Parathyroid adenoma (tissue), 2 donors: ENCODE measurements around the gene CPO.

ENCODE experiments used
- H2AFZ ChIP-seq: fragments of 300-600 bp; sonication (generic); one replicate; pipeline ENCODE4 v1.7.0; 2017; ENCODE audit warnings: antibody characterized with exemption, mild to moderate bottlenecking
- H3K27ac ChIP-seq: fragments of 300-600 bp; sonication (generic); one replicate; pipeline ENCODE4 v1.7.0; 2017
- H3K27me3 ChIP-seq: fragments of 300-600 bp; sonication (generic); one replicate; pipeline ENCODE4 v1.7.0; 2017; ENCODE audit warnings: low read length; ENCODE audit not compliant: control insufficient read depth, insufficient read depth
- H3K36me3 ChIP-seq: fragments of 300-600 bp; sonication (generic); one replicate; pipeline ENCODE4 v1.7.0; 2017; ENCODE audit warnings: low read length; ENCODE audit not compliant: control insufficient read depth, insufficient read depth
- H3K4me1 ChIP-seq: fragments of 300-600 bp; sonication (generic); one replicate; pipeline ENCODE4 v1.7.0; 2017; ENCODE audit warnings: control low read depth
- H3K4me2 ChIP-seq: fragments of 300-600 bp; sonication (generic); one replicate; pipeline ENCODE4 v1.7.0; 2017; ENCODE audit warnings: low read length
- H3K4me3 ChIP-seq: fragments of 300-600 bp; sonication (generic); one replicate; pipeline ENCODE4 v1.7.0; 2017; ENCODE audit warnings: low read depth, low read length
- H3K79me2 ChIP-seq: fragments of 300-600 bp; sonication (generic); one replicate; pipeline ENCODE4 v1.7.0; 2017; ENCODE audit warnings: control low read depth
- H3K9ac ChIP-seq: fragments of 300-600 bp; sonication (generic); one replicate; pipeline ENCODE4 v1.7.0; 2017; ENCODE audit warnings: mild to moderate bottlenecking
- H3K9me3 ChIP-seq: fragments of 300-600 bp; sonication (generic); one replicate; pipeline ENCODE4 v1.7.0; 2017; ENCODE audit warnings: low read length; ENCODE audit not compliant: control insufficient read depth
- TF ChIP-seq, protein P1 (sequence below): fragments of 300-600 bp; sonication (generic); IDR thresholded peaks from one replicate; pipeline ENCODE4 v1.7.0; 2017; ENCODE audit warnings: antibody characterized with exemption, mild to moderate bottlenecking
- donor health status: primary hyperparathyroidism.

Gene CPO

DNA sequence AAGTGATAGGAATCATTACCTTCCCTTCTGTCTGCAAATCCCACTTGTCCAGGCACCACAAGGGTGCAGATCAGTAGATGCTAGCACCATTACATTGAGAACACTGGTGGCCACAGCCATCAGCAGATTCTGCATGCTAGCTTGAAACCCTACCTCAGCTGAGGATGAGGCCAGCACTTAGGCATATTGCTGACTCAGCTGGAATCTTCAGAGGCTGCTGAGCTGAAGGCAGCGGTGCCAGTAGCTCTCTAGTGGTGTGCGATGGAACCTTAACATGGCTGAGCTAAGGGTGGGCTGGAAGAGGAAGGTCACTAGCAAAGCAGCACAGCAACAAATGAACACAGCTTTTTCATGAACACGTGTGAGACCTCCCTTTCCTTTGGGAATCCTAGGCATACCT, 19.0 kb upstream of the CPO start:
- H3K9me3 ChIP-seq = no peaks in the 10 kb centered on the region
- TF ChIP-seq, protein P1, sequence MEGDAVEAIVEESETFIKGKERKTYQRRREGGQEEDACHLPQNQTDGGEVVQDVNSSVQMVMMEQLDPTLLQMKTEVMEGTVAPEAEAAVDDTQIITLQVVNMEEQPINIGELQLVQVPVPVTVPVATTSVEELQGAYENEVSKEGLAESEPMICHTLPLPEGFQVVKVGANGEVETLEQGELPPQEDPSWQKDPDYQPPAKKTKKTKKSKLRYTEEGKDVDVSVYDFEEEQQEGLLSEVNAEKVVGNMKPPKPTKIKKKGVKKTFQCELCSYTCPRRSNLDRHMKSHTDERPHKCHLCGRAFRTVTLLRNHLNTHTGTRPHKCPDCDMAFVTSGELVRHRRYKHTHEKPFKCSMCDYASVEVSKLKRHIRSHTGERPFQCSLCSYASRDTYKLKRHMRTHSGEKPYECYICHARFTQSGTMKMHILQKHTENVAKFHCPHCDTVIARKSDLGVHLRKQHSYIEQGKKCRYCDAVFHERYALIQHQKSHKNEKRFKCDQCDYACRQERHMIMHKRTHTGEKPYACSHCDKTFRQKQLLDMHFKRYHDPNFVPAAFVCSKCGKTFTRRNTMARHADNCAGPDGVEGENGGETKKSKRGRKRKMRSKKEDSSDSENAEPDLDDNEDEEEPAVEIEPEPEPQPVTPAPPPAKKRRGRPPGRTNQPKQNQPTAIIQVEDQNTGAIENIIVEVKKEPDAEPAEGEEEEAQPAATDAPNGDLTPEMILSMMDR = no peak
- no peak overlapping the region for H3K4me2 ChIP-seq
- no peaks in the 10 kb centered on the region for H3K4me1 ChIP-seq
- H3K27ac ChIP-seq = no peak overlapping the region
- no peak overlapping the region for H3K4me3 ChIP-seq
- no peak overlapping the region for H2AFZ ChIP-seq
- H3K27me3 ChIP-seq = no peaks in the 10 kb centered on the region
- no peak overlapping the region for H3K9ac ChIP-seq
- H3K36me3 ChIP-seq = no peaks in the 10 kb centered on the region
- H3K79me2 ChIP-seq = no peaks in the 10 kb centered on the region

DNA sequence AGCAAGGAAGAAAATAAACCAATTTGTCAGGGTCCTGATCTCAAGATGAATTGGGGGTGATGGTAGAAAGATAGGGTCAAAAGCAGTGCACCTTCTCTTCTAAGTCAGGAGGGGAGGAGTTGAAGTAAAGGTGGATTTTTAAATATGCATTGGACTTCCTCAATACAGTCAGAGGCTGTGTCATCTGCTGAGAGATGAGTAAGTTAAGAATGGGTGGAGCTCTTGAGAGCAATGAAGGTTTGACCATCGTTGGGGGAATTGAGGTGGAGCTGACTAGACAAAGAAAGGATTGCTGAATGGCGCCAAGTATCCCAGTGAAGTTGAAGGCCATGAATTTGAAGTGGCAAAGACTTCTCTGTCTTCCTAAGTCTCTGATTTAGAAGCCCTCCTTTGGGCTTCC, 18.4 kb upstream of the CPO start:
- no peaks in the 10 kb centered on the region for H3K4me1 ChIP-seq
- TF ChIP-seq, protein P1 = no peak
- no peak overlapping the region for H3K4me3 ChIP-seq
- H3K9me3 ChIP-seq = no peaks in the 10 kb centered on the region
- no peaks in the 10 kb centered on the region for H3K36me3 ChIP-seq
- no peaks in the 10 kb centered on the region for H3K79me2 ChIP-seq
- no peak overlapping the region for H3K27ac ChIP-seq
- no peak overlapping the region for H3K9ac ChIP-seq
- no peak overlapping the region for H2AFZ ChIP-seq
- no peak overlapping the region for H3K4me2 ChIP-seq
- H3K27me3 ChIP-seq = no peaks in the 10 kb centered on the region

DNA sequence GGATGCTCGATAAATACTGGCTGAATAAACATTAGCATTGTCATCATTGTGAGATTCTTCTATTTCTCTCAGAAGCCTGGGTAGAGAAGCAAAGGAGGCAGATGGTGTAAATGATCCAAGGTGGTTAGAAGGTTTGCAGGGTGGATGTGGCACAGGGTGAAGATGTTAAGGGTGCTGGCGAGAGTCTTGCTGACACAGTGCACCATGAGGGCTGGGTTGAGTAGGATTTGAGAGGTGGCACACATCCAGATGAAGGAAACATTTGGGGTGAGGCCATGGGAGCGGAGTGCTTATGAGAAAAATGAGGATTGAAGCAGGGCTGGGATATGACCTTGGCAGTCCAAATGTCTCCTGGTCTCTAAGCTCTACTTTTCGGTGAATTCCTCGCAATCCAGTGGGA, 17.8 kb upstream of the CPO start:
- Histone ChIP-seq H3K4me2 (no peak overlapping the region), H2AFZ (no peak overlapping the region), H3K36me3 (no peaks in the 10 kb centered on the region), H3K4me3 (no peak overlapping the region), H3K9me3 (no peaks in the 10 kb centered on the region), H3K9ac (no peak overlapping the region), H3K27ac (no peak overlapping the region), H3K27me3 (no peaks in the 10 kb centered on the region), H3K4me1 (no peaks in the 10 kb centered on the region), H3K79me2 (no peaks in the 10 kb centered on the region)
- TF ChIP-seq, protein P1 = no peak

DNA sequence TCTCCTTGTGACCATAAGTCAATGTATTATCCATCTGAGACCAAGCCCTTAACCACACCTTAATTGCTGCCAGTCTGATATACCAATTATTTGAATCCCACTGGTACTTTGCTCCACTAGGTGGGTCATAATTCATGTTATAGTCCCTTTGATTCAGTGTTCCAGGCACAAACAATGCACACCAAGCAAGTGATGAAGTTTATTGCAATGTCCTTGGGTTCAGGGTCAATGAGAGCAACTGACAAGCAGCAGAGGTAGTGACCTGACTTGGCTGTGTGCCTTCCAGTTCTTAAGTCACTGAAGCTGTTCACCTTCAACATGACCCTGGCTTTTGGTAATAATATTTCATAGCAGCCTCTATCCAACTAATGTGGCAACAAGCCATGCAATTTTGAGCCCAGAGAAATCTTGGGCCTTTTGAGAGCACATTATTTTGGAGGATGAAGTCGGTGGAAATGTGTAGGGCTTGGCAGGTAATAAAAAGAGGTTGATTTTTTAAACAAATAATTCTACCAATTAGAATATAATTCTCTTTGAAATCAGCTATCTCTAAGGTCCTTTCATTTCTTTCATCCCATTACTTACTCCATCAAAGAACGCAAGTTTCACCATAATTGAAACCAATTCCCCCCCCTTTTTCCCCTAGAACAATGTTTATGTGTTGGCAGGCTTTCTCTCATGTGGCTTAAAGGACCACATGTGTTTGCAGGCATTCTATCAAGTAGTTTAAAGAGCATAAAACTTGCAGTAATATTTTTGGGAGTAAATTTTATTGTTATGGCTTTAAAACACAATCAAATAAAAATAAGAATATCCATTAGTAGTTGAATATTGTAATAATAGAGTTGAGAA, 3.1 kb upstream of the CPO start:
- TF ChIP-seq, protein P1 = no peak
- Histone ChIP-seq H2AFZ (no peak overlapping the region), H3K36me3 (no peaks in the 10 kb centered on the region), H3K4me3 (no peak overlapping the region), H3K27ac (no peak overlapping the region), H3K4me1 (peaks cover 3% of the 10 kb centered on the region), H3K79me2 (no peaks in the 10 kb centered on the region), H3K4me2 (no peak overlapping the region), H3K9ac (no peak overlapping the region), H3K9me3 (no peaks in the 10 kb centered on the region), H3K27me3 (no peaks in the 10 kb centered on the region)

DNA sequence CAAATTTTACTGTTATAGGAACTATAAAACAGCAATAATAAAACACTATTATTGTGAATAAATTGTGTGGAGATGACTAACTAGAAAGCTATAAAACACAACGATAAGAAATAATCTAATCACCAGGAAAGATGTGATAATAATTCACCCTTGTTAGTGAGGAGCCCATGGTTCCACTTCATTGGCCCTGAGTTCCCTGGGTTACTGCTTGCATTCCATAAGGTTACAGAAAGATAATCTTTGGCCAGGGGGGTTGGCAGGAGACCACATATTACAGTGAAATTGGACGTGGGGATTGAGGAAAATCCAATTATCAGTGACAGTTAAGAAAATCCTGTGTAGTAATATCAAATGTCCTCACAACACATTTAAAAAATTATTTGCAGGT, 2.5 kb upstream of the CPO start:
- H2AFZ ChIP-seq = no peak overlapping the region
- peaks cover 3% of the 10 kb centered on the region for H3K4me1 ChIP-seq
- H3K9ac ChIP-seq = no peak overlapping the region
- no peak overlapping the region for H3K27ac ChIP-seq
- no peak overlapping the region for H3K4me3 ChIP-seq
- H3K36me3 ChIP-seq = no peaks in the 10 kb centered on the region
- H3K79me2 ChIP-seq = no peaks in the 10 kb centered on the region
- no peaks in the 10 kb centered on the region for H3K27me3 ChIP-seq
- H3K4me2 ChIP-seq = no peak overlapping the region
- H3K9me3 ChIP-seq = no peaks in the 10 kb centered on the region
- TF ChIP-seq, protein P1 = no peak
